Measurements from ENCODE around the gene TRPM3. TPM values are rescaled to one million over a fixed set of nuclear protein-coding genes. Genes with fewer than 3 reads are reported as not detected.

The TRPM3 gene
- total and polyA plus RNA-seq, 2 of the 8 experiments (the other 6 are each of a cell fraction or from before 2014, with no cell fraction given), result 2.4 to 10.9 TPM

GRCh38 chr9:70826562-70826961, 294.9 kb downstream of the TRPM3 start:
- Histone ChIP-seq H3K4me3 (ENCODE audit: extremely low read depth in 1 of 4, insufficient read depth in 2 of 4, low read depth in 3 of 4, low read length in 4 of 4) (no peak overlapping the region), H2BK12ac (ENCODE audit: low read depth, low read length) (no peak overlapping the region)
- POLR2A ChIA-PET (ENCODE audit: partially characterized antibody), result no interaction called here
- TF ChIP-seq SIN3A (conservative IDR thresholded peaks at IDR 0.05 in 1 of 2, IDR thresholded peaks at IDR 0.05 in 1 of 2; ENCODE audit: low read depth in 1 of 2, low read length in 2 of 2) (no peak), ATF3 (IDR thresholded peaks at IDR 0.05; ENCODE audit: insufficient read depth, low read depth, low read length) (no peak), POLR2AphosphoS5 (IDR thresholded peaks at IDR 0.05; ENCODE audit: low read depth, low read length) (no peak), KDM4A (IDR thresholded peaks at IDR 0.05; ENCODE audit: low read depth, low read length, severe bottlenecking) (no peak), BCL11A (IDR thresholded peaks at IDR 0.05; ENCODE audit: low read depth in 2 of 2, low read length in 2 of 2) (no peak), CBX5 (IDR thresholded peaks at IDR 0.05; ENCODE audit: low read depth, low read length) (no peak), JUND (IDR thresholded peaks at IDR 0.05; ENCODE audit: low read length) (no peak), E2F6 (IDR thresholded peaks at IDR 0.05) (no peak), FOSL1 (IDR thresholded peaks at IDR 0.05; ENCODE audit: insufficient read depth, low read depth, low read length) (no peak), MAFK (IDR thresholded peaks at IDR 0.05; ENCODE audit: low read depth, low read length) (no peak), NRF1 (IDR thresholded peaks at IDR 0.05; ENCODE audit: low read depth, low read length) (no peak), TAF1 (IDR thresholded peaks at IDR 0.05; ENCODE audit: low read depth, low read length) (no peak), BACH1 (IDR thresholded peaks at IDR 0.05; ENCODE audit: low read length) (no peak), SIX5 (IDR thresholded peaks at IDR 0.05; ENCODE audit: low read depth, low read length) (no peak)

More at GRCh38 chr9:70826562-70826961, 294.9 kb downstream of the TRPM3 start:
- CTCF ChIA-PET (ENCODE audit: partially characterized antibody), result interaction anchor here (0.9 to 1.0 kb wide), 2 partner anchors 12 to 179 kb away, joined by 3 read pairs; no protein-coding TSS in a partner anchor
- no peak overlapping the region for H3K4me2 ChIP-seq (ENCODE audit: insufficient read depth in 1 of 2, low read depth in 2 of 2, low read length in 2 of 2)
- no peak overlapping the region for H2BK20ac ChIP-seq (ENCODE audit: low read length)
- no peak overlapping the region for H4K91ac ChIP-seq (replicated peaks; ENCODE audit: insufficient read length, low read length)
- H2BK120ac ChIP-seq (replicated peaks; ENCODE audit: low read depth, low read length), result no peak overlapping the region
- no peak overlapping the region for H3K23ac ChIP-seq (ENCODE audit: insufficient read length)
- H3K4ac ChIP-seq (replicated peaks; ENCODE audit: insufficient read length, low read depth, low read length), result no peak overlapping the region
- H2BK15ac ChIP-seq (ENCODE audit: low read length), result no peak overlapping the region
- H3K79me2 ChIP-seq (ENCODE audit: control insufficient read depth in 1 of 2, insufficient read depth in 2 of 2, low read length in 2 of 2), result no peaks in the 10 kb centered on the region
- H3K9ac ChIP-seq (replicated peaks in 1 of 4; ENCODE audit: extremely low read depth in 1 of 4, low read depth in 3 of 4, low read length in 3 of 4), result no peak overlapping the region
- H3K79me1 ChIP-seq (ENCODE audit: low read depth, low read length), result no peaks in the 10 kb centered on the region
- DNase-seq (ENCODE audit: low read depth in 1 of 2, low spot score in 2 of 2) (no peak), FAIRE-seq (no peak)
- no peak overlapping the region for H2AK5ac ChIP-seq (ENCODE audit: low read depth, low read length)
- H4K5ac ChIP-seq (ENCODE audit: insufficient read length, low read depth, low read length), result no peak overlapping the region
- 90% methylated on average over 3 of the region's 3 CpGs; no CpG with 5 or more reads in 1 of the 2 experiments for WGBS, 2 experiments (ENCODE audit: extremely low coverage in 1 of 2, insufficient coverage in 1 of 2, insufficient read length in 1 of 2, insufficient replicate concordance in 2 of 2, low coverage in 1 of 2, low lambda C conversion rate in 2 of 2, missing lambda C conversion rate in 1 of 2)
- no peaks in the 10 kb centered on the region; a peak in 1 of 7 replicates for H3K27me3 ChIP-seq (replicated peaks in 1 of 4; ENCODE audit: control insufficient read depth in 3 of 4, extremely low read depth in 1 of 4, insufficient read depth in 3 of 4, low read length in 3 of 4)
- no peak overlapping the region for H4K8ac ChIP-seq (ENCODE audit: extremely low read depth, insufficient read depth, low read length)
- H3K27ac ChIP-seq (ENCODE audit: low read depth, low read length), result no peak overlapping the region
- H3K56ac ChIP-seq (replicated peaks; ENCODE audit: insufficient read length, low read depth, low read length), result no peak overlapping the region
- H3K18ac ChIP-seq (ENCODE audit: extremely low read depth, low read length), result no peak overlapping the region
- no peak overlapping the region for H2AFZ ChIP-seq (ENCODE audit: low read length)
- H2BK5ac ChIP-seq (ENCODE audit: low read depth, low read length), result no peak overlapping the region
- H4K20me1 ChIP-seq (replicated peaks in 1 of 2; ENCODE audit: control insufficient read depth in 1 of 2, insufficient read depth in 2 of 2, low read length in 2 of 2), result peaks cover 0 to 2% of the 10 kb centered on the region in 2 experiments
- H3K23me2 ChIP-seq (ENCODE audit: low read depth, low read length), result no peaks in the 10 kb centered on the region
- H3K4me1 ChIP-seq (replicated peaks in 1 of 4; ENCODE audit: control insufficient read depth in 3 of 4, insufficient read depth in 4 of 4, low read length in 3 of 4), result peaks cover 0 to 3% (median 0%) of the 10 kb centered on the region in 4 experiments; a peak in 2 of 7 replicates
- no peaks in the 10 kb centered on the region for H3K36me3 ChIP-seq (ENCODE audit: control insufficient read depth in 2 of 4, insufficient read depth in 4 of 4, low read length in 3 of 4)
- no peaks in the 10 kb centered on the region for H3K9me3 ChIP-seq (ENCODE audit: insufficient read depth in 2 of 2, low read depth in 1 of 2, low read length in 1 of 2)
- H3K14ac ChIP-seq (ENCODE audit: insufficient read length), result no peak overlapping the region

All from H1 (cell line).